GOT3 (cell line): ENCODE data around the gene XYLT1.

ENCODE experiments used
- DNase-seq: peaks from one replicate; lab custom pipeline; 2025; ENCODE audit warnings: mixed read lengths; lab: John Stamatoyannopoulos, UW

The XYLT1 gene

DNA sequence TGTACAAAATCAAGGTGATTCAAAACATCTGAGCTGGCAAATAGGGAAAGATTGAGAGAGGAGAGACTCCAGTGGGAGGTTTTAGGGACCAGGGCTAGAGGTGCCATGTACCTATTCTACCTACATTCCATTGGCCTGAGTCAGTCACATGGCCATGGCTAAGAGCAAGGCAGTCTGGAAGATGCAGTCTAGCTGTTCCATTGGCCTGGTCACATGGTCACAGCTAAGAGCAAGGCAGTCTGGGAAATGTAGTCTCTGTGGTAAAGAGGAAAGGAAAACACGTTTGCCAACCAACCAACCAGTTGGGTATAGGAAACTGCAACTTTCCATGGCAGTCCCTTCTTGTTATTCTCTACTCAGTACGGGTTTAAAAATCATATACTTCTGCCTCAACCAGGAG, 369.1 kb downstream of the XYLT1 start:
- DNase-seq = no peak

DNA sequence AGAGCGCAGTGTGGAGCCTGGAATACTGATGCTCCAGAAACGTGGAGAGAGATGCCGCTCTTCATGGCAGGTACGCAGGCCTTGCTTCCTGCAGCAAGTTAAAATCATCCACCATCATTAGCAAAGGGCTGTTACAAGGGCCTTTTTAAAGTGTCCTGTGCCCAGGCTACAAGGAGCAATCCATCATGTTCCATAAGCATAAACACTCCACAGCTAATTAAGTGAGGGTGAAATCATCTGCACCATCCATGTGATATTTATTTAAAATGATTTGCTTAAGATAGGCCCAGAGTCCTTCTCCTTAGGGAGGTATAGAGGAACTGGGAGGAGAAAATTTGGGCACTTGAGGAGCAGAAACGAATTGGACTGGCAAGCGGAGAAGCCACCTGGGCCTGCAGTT, 372.1 kb downstream of the XYLT1 start:
- DNase-seq = no peak

DNA sequence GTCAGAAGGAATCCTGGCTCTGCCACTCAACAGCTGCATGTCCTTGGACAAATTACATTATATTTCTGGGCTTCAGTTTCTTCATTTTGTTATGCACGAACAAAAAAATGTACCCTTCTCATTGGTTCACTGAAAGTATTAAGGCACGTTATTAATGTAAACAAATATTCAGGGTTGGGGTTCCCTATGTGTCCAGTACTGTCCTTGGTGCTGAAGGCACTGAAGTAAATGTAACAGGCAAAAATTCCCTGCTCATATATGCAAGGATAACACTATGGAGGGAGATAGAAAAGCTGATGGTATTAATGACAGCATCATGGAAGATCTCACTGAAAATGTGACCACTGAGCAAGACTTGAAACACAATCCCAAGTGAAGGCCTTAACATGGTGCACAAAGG, 386.6 kb downstream of the XYLT1 start:
- no peak for DNase-seq

DNA sequence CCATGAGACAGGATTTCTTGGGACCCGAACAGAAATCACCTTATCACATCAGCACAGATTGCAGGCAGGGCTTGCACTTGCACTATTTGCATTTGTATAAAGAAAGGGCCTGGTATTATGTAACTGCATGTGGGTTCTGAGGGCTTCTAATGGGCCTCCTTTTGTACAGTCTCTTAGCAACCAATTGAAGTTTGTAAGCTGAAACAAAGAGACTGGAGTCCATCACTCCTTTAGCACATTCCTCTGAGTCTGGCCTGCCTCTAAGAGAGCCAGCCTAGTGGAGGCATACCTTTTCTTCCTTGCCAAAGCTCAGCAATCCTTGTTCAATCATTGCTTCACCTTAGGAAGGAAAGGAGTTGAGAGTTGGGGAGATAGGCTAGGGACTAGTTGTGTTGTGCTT, 387.1 kb downstream of the XYLT1 start:
- DNase-seq = no peak

DNA sequence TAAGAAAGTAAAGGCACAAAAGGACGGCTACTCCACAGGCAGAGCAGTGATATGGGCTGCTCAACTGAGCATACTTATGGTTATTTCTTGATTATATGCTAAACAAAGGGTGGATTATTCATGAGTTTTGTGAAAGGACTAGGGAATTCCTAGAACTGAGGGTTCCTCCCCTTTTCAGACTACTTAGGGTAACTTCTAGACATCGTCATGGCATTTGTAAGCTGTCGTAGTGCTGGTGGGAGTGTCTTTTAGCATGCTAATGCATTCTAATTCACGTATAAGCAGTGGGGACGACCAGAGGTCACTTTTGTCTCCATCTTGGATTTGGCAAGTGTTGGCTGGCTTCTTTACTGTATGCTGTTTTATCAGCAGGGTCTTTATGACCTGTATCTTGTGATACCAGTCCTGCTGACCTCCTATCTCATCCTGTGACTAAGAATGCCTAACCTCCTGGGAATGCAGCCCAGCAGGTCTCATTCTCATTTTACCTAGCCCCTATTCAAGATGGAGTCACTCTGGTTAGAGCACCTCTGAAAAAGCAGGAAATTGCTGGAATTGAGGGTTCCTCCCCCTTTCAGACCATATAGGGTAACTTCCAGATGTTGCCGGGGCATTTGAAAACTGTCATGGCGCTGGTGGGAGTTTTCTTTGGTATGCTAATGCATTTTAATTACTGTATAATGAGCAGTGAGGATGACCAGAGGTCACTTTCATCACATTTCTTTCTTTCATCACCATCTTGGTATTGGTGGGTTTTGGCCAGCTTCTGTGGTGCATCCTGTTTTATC, 388.5 kb downstream of the XYLT1 start:
- DNase-seq = no peak

DNA sequence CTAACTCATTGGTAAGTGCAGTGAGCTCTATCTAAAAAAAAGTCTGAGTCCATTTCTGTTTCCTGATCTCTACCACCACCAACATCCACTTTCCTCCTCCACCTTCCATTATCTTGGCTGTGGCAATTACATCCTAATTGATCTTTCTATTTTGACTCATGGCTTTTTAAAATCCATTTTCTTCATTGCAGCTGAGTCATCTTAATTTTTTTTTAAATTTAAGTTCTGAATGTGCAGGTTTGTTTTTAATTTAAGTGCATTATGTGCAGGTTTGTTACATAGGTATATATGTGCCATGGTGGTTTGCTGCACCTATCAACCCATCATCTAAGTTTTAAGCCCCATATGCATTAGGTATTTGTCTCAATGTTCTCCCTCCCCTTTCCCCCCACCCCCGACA, 390.7 kb downstream of the XYLT1 start:
- no peak for DNase-seq

DNA sequence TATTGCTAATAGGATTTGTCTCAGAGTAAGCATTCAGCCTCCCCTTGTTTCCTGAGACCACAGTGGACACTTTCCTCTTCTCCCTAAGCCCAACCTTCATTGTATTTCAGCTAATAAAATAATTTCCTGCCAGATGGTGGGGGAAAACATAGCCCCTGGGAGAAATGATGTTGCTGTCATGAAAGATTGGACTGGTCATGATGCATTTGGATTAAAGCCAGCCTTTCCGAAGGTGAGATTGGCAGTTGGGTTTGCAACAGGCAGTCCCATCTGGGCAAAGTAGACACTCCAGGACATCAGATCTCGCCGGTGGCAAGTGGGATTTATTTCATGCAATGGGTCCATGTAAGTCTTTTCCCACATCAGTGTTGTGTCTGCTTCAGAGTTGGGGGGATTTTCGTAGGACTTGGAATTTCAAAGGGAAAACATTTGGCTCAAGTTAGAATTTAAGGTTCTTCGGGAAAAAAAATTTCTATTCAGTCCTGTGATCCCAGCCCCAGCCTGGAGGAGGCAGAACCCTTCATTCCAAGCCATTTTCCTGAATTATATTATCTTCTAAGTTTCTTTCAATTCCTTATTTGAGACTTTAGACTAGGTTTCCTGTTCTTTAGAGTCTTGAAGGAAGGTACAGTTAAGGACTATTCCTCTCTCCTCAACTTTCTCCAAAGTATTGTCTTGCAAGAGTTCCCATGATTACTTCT, 391.7 kb downstream of the XYLT1 start:
- DNase-seq = no peak

DNA sequence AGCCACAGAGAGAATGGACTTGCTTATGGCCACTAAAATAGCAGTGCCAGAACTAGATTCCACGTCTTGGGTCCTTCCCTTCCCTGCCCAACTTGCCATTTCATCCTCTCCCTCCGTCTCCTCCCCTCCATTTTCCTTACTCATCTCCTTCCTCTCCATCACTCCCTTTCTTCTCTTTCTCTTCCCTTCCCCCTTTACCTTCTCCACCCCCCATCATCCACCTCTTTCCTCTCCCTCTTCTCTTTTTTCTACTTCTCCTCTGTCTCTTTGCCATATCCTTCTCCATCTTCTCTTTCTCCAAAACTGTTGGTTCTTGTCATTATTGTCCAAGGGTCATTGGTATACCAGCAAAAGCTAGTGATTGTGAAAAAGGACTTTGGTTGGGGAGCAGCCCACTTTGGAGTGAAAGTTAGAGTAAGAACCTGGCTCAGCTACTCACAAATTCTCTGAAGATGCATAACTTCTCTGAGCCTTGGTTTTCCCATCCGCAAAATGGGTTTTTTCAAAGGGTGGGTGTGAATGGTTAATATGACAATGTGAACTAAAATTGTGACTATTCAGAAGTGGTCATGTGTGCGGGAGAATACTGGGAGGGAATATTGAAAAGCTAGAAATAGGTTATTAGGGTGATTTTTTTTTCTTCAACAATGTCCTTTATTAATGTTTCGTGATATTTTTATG, 393.8 kb downstream of the XYLT1 start:
- DNase-seq = no peak

DNA sequence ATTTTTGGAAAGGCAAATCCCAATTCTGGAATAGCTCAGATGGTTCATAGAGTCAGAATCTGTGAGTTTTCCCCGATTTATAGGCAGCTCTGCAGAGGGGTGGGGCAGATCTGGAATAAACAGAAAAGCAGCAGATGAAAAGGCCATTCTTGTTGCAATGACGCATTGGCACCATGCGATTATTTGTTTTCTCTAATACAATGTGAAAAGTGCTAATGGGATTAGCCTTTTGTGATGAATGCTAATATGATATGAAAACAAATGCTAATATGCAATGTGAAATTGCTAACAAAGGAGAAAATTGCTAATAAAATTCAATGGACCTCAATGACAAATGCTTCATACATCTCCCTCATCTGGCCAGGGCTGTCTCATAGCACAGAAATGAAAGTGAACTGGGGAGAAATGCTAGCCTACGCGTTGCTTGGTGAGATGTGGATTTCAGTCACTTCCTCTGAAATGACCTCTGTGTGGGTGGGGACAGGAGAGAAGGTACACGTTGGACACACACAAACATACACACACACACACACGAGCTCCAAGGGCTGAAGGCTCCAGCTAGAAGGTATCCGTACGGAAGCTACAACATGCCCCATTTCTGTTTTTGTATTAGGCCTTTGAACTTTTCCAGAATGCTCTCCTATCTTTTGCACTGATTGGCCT, 394.5 kb downstream of the XYLT1 start:
- DNase-seq = no peak

DNA sequence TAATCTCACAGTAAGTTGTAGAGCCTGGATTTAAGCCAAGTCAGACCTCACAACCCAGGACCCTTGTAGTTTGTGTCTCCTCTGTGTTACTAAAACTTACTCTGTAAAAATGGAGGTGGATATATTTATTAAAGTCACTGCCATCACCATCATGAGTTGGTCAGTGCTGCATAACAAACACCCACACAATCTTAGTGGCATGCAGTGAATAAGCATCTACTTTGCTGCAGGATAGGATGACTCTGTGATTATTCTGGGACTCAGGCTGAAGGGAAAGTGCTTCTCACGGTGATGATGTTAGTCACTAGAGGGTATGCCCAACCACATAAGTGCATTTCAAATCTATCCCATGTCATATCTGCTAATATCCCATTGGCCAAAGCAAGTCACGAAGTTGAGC, 398.7 kb downstream of the XYLT1 start:
- no peak for DNase-seq

DNA sequence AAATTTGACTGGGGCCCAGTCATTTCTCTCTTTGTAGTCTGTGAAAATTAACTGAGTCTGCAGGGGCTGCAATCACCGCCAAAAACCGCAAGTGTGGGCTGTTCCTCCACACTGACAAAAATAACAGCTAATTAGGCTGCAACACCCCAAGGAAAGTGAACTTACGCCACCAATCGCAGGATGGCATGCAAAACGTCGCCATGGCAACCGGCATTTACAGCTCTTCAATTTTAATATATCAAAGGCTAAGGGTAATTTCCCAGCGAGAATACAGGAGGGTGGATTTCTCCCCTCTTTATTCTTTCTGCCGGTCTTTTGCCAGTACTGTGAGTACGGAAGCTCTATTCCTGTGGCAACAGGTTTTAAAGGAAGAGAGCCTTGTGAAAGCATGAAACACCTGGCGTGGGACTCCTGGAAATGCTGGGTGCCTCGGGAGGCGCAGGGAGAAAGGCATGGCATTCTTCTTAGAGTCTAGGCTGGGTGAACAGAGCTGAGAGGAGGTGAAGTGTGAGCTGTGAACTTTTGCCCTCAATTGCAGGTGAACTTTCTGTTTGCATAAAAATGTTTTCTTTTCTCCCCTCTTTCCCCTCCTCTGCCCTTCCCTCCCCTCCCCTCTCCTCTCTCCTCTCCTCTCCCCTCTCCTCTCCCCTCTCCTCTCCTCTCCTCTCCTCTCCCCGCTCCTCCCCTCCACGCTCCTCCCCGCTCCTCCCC, 399.7 kb downstream of the XYLT1 start:
- no peak for DNase-seq

DNA sequence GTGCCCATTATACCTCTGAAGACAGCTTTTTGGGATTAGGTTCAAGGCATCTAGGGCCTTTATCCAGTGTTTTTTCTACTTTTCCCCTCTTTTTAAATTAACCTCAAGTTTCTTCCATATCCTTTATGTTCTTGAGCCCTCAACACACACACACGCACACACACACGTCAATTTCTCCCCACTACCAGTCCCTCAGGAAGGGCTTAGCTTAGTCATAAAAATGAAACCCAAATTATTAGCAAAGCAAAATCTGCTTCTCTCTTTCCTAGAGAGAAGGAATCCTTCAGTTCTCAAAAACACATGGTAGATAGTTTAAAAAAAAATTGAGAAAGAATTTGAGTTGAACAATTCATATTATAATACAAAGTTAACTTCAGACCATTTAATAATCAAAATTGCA, 401.1 kb downstream of the XYLT1 start:
- DNase-seq = no peak

DNA sequence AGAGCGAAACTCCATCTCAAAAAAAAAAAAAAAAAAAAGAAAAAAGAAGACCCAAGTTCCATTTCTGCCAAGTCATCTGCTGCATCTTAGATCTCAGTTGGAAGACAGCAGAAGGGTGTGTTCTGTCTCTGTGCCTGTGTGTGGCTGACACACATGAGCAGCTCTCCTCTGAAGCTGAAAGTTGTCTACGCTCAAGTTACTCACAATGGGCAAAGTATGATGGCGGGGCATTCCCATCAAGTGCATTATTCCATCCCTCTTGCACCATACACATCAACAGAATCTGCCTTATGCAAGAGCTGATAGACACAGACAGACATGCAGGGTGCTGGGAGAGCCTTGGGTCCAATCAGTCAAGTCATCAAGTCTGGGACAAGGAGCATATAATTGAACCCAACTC, 402.2 kb downstream of the XYLT1 start:
- DNase-seq = no peak

DNA sequence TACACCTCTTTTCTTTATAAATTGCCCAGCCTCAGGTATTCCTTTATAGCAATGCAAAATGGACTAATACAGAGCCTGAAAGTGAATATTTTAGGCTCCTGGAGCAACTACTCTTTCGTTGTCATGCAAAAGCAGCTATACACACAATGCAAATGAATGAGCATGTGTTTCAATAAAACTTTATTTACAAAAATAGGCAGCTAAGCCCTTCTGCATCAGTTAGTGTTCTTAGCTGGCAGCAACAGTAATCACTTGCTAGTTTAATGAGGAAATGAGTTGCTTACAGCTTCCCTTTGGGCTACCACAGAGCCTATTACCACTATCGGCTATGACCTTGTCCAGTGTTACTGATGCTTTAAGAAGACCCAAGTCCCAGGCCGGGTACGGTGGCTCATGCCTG, 402.9 kb downstream of the XYLT1 start:
- no peak for DNase-seq

DNA sequence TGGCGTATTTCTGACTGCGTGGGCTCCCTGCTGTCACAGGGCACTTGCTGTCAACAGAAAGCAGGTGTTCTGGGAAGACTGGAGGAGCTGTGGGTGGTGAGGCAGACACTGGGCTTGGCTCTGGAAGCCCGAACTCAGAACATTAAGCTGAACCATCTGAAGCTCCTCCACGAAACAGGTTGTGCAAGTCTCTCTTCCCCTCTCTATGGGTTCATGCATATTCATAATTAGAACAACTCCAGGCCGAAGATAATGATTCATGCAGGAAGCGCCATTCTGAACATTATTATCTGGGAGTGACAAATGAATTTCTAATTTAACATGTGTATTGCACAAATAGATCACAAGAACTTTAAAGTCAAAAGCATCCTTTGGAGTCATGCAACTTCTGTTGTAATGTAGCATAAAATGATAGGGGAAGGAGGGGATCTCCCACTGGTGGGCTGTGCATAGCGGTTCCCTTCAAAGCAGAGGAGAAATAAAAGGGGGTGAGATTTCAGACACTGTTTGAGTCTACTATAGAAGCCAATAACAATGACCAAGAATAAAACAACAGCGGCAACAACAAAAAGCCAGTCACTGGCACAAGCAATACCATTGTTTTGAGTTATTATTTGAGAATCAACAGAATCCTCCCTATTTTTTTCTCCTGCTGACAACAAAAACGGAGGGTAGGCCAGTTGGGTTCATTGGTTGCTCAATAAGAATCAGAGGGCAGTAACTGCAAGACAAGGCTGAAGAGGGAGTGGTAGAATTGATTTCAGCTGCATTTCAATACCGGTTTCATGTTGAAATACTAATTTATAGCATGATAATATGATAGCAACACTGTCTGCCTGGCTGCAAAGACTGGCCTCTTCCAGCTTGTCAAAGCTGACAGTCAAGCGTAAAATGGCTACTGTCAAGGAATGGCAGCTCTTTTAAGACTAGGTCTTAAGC, 407.3 kb downstream of the XYLT1 start:
- no peak for DNase-seq

DNA sequence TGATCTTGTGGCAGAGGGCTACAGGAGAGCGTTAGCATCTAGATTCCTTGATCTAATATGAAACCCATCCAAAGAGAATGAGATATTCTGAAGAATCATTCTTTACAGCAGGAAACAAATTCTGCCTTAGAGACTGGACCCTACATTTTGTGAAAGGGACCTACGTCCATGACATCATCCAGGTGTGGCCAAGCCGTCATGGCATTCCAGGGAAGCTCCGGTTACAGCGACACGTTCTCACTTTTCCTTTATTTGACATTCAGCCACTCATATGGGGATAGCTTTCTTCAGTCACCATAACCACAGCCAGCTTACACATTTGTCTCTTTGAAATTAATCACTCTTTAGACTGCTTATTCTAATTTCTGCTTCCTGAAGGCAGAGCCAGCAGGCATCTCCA, 408.1 kb downstream of the XYLT1 start:
- DNase-seq = no peak

DNA sequence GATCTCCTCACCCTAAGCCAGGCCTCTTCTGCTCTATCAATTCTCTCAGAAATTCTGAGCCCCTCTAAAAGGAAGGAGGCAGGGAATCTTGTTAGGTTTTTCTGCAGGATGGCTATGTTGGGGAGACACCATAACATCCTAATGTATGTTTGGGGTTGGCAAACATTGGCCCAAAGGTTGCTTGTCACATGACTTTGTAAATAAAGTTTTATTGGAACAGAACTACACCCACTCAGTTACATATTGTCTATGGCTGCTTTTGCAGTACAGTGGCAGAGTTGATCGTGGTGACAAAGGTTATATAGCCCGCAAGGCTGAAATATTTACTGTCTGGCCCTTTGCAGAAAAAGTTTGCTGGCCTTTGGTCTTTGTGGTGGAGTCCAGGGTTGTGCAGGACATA, 409.4 kb downstream of the XYLT1 start:
- DNase-seq = no peak

DNA sequence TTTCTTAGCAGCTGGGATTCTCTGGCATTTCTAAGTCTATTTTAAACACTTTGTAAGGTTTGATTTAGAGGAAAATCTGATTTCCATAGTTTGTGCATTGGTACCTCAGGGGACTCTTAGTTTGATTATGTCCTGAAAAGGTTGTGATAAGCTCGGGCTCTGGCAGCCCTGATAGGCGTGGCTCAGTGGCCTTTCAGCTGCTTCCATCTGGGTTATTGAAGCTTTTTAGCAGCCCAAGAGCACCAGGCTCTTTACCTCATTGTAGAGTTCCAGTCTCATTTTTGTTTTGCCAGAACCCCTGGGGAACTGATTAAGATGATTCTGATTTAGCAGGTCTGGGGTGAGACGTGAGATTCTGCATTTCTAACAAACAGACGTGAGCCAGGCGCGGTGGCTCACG, 412.3 kb downstream of the XYLT1 start:
- DNase-seq = no peak

DNA sequence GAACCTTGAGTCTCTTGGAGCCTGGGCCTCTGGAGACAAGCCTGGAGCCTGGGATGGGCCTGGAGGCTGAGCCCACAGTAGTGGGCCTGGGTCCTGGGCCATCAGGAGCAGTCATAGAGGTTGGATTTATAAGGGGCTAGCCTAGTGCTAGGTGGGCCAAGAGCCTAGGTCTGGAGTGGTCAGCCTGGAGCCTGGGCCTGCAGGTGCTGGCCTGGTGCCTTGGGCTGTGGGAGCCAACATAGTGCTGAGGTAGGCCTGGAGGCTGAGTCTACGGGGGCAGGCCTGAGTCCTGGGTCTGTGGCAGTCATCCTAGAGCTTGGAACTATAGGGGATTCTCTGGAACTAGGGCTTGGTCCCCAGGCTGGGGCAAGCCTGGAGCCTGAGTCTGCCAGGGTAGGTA, 414.1 kb downstream of the XYLT1 start:
- no peak for DNase-seq

DNA sequence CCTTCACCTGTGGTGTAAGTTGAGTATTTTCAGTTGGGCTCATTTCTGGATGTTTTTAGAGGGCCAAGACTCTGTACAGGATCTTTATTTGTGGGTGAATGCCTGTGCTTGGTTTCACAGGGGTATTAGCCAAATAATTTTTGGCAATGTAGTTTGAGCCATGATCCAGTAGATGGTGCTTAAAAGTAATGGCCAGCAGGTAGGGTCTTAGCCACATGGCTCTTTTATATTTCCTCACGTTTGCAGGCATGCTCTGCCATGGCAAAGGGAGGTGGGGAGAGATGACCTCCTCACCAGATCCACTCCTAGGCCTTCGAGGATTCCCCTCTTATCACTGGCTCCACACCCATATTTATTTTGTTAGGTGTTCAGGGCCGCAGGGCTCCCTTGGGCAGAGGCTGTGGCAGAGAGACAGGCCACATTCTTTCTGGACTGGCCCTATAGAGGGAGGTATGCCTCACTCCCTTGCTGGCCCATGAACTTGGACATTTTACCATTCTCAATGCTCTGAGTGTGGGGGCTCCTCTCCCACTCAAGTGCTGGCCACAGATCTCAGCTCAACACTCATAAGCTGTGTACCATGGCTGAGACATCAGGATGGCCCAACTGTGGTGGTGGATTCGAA, 417.1 kb downstream of the XYLT1 start:
- no peak for DNase-seq
